SK-N-MC (cell line): ENCODE results near the gene SRGAP1.

Experiments used
- EZH2 ChIP-seq: fragments of 200-600 bp; sonication (generic); IDR thresholded peaks from one replicate; pipeline ENCODE4 v1.6.1; 2017; ENCODE audit warnings: antibody characterized with exemption
- FOXP2 ChIP-seq: optimal IDR thresholded peaks from 2 replicates; pipeline ENCODE3; 2011; ENCODE audit warnings: mild to moderate bottlenecking, moderate library complexity; ENCODE audit not compliant: insufficient read depth; ENCODE audit errors: extremely low read length, control extremely low read depth
- POLR2AphosphoS5 ChIP-seq: IDR thresholded peaks from 2 replicates; pipeline ENCODE4 v1.6.1; 2012; ENCODE audit warnings: mild to moderate bottlenecking, low read depth, low read length, borderline replicate concordance

- no peak for TF ChIP-seq POLR2AphosphoS5
- TF ChIP-seq FOXP2: no peak
- TF ChIP-seq EZH2: no peak
Observed at GRCh38 chr12:63921157-63921556, 76.7 kb downstream of the SRGAP1 start.
